ENCODE data around the gene RABIF.
A peak's percentile ranks its signal among the peaks of the same experiment; 100 is the strongest.

RABIF gene

DNA sequence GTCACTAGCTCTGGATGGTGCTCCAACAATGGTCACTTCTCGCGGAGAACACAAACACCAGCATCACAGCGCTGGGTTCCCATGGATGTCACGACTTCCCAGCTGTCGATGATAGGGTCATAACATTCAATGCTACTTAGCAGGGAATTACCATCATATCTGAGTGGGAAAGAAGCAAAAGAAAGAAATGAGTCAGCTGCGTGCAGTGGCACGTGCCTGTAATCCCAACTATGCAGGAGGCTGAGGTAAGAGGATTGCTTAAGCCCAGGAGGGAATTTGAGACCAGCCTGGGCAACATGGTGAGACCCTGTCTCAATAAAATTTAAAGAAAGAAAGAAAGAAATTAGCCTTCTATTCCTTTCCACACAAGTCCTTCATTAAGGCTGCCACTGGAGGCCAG, 3.6 kb upstream of the RABIF start:
- TF ChIP-seq, protein P1, sequence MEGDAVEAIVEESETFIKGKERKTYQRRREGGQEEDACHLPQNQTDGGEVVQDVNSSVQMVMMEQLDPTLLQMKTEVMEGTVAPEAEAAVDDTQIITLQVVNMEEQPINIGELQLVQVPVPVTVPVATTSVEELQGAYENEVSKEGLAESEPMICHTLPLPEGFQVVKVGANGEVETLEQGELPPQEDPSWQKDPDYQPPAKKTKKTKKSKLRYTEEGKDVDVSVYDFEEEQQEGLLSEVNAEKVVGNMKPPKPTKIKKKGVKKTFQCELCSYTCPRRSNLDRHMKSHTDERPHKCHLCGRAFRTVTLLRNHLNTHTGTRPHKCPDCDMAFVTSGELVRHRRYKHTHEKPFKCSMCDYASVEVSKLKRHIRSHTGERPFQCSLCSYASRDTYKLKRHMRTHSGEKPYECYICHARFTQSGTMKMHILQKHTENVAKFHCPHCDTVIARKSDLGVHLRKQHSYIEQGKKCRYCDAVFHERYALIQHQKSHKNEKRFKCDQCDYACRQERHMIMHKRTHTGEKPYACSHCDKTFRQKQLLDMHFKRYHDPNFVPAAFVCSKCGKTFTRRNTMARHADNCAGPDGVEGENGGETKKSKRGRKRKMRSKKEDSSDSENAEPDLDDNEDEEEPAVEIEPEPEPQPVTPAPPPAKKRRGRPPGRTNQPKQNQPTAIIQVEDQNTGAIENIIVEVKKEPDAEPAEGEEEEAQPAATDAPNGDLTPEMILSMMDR (IDR thresholded peaks at IDR 0.05; ENCODE audit: insufficient read depth, low read length) = no peak
- TF ChIP-seq, protein P2, sequence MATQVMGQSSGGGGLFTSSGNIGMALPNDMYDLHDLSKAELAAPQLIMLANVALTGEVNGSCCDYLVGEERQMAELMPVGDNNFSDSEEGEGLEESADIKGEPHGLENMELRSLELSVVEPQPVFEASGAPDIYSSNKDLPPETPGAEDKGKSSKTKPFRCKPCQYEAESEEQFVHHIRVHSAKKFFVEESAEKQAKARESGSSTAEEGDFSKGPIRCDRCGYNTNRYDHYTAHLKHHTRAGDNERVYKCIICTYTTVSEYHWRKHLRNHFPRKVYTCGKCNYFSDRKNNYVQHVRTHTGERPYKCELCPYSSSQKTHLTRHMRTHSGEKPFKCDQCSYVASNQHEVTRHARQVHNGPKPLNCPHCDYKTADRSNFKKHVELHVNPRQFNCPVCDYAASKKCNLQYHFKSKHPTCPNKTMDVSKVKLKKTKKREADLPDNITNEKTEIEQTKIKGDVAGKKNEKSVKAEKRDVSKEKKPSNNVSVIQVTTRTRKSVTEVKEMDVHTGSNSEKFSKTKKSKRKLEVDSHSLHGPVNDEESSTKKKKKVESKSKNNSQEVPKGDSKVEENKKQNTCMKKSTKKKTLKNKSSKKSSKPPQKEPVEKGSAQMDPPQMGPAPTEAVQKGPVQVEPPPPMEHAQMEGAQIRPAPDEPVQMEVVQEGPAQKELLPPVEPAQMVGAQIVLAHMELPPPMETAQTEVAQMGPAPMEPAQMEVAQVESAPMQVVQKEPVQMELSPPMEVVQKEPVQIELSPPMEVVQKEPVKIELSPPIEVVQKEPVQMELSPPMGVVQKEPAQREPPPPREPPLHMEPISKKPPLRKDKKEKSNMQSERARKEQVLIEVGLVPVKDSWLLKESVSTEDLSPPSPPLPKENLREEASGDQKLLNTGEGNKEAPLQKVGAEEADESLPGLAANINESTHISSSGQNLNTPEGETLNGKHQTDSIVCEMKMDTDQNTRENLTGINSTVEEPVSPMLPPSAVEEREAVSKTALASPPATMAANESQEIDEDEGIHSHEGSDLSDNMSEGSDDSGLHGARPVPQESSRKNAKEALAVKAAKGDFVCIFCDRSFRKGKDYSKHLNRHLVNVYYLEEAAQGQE (IDR thresholded peaks at IDR 0.05; ENCODE audit: insufficient replicate concordance, low read depth) = no peak
- no peak for TF ChIP-seq POLR2AphosphoS5 (IDR thresholded peaks at IDR 0.05; ENCODE audit: low read depth)
- TF ChIP-seq SPI1 (IDR thresholded peaks at IDR 0.05; ENCODE audit: borderline replicate concordance, low read depth) = no peak
- no peak for TF ChIP-seq GABPA (IDR thresholded peaks at IDR 0.05; ENCODE audit: low read depth)
- no peak overlapping the region for H3K27ac ChIP-seq (replicated peaks)
- H3K4me3 ChIP-seq (replicated peaks; ENCODE audit: insufficient read depth, low read length) = no peak overlapping the region
- no peaks in the 10 kb centered on the region for H3K27me3 ChIP-seq (ENCODE audit: insufficient read depth, poor library complexity, severe bottlenecking)
- no peak for DNase-seq (ENCODE audit: low read depth in 1 of 2, low spot score in 1 of 2)

DNA sequence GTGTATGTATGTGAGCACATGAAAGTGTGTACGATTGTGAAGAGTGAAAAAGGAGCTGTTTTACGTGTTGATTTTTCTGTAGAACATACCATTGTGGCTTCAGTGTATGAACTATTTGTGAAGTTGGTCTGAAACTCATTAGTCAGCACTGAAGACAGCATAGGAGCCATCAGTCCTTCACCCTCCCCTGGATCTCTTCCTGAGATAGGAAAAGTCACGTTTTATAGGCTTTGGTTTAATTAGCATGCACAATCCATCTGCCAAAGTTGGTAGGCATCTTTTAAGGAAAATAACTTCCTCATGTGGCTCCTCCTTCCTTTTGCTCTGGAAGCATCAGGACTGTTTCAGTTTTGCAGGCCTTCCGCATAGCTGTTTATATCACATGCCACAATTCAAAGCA, 1.4 kb upstream of the RABIF start:
- Histone ChIP-seq H3K27ac (replicated peaks) (no peak overlapping the region), H3K4me3 (replicated peaks; ENCODE audit: insufficient read depth, low read length) (no peak overlapping the region), H3K27me3 (ENCODE audit: insufficient read depth, poor library complexity, severe bottlenecking) (no peaks in the 10 kb centered on the region)
- no peak for TF ChIP-seq POLR2AphosphoS5 (IDR thresholded peaks at IDR 0.05; ENCODE audit: low read depth)
- TF ChIP-seq, protein P2 (IDR thresholded peaks at IDR 0.05; ENCODE audit: insufficient replicate concordance, low read depth) = no peak
- no peak for TF ChIP-seq SPI1 (IDR thresholded peaks at IDR 0.05; ENCODE audit: borderline replicate concordance, low read depth)
- TF ChIP-seq, protein P1 (IDR thresholded peaks at IDR 0.05; ENCODE audit: insufficient read depth, low read length) = no peak
- TF ChIP-seq GABPA (IDR thresholded peaks at IDR 0.05; ENCODE audit: low read depth) = no peak
- no peak for DNase-seq (ENCODE audit: low read depth in 1 of 2, low spot score in 1 of 2)

DNA sequence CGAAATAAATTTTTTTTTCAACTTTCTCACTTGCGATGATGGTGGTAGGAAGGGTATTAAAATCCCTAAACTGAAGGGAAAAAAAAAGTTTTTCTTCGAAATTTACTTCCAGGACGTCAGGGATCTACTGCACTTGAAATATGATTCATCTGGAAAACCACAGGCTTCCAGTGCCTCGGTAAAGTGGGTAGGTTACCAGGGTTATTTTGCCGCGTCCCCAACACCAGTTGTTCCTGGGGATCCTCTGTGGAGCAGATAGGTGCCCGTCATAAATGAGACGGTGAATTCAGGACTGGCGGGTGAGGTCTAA, 773 bp downstream of the RABIF start:
- H3K4me3 ChIP-seq (replicated peaks; ENCODE audit: insufficient read depth, low read length) = peak overlapping the region; percentile 84
- TF ChIP-seq POLR2AphosphoS5 (IDR thresholded peaks at IDR 0.05; ENCODE audit: low read depth) (no peak), SPI1 (IDR thresholded peaks at IDR 0.05; ENCODE audit: borderline replicate concordance, low read depth) (no peak), GABPA (IDR thresholded peaks at IDR 0.05; ENCODE audit: low read depth) (no peak)
- TF ChIP-seq, protein P2 (IDR thresholded peaks at IDR 0.05; ENCODE audit: insufficient replicate concordance, low read depth) = no peak
- TF ChIP-seq, protein P1 (IDR thresholded peaks at IDR 0.05; ENCODE audit: insufficient read depth, low read length) = no peak
- no peak for DNase-seq (ENCODE audit: low read depth in 1 of 2, low spot score in 1 of 2)
- H3K27me3 ChIP-seq (ENCODE audit: insufficient read depth, poor library complexity, severe bottlenecking) = no peaks in the 10 kb centered on the region
- peak overlapping the region; percentile 87 for H3K27ac ChIP-seq (replicated peaks)
